Left renal pelvis (tissue), 4 donors: Measurements from ENCODE around the gene HLA-DMA. TPM values are rescaled to one million over a fixed set of nuclear protein-coding genes. Genes with fewer than 3 reads are reported as not detected.
A peak's percentile ranks its signal among the peaks of the same experiment; 100 is the strongest.

Source experiments
- DNase-seq, 4 donors: peaks; one replicate each; pipeline ENCODE4 v3.0.0-alpha.2; 2013; ENCODE audit warnings: low read depth in 4 of 4, low spot score in 3 of 4
- polyA plus RNA-seq, 4 donors: library from polyadenylated mRNA; unstranded; fragments of 120-200 nt; gene quantifications; one replicate each; pipeline ENCODE4 v1.2.1, GENCODE V29; 2013; ENCODE audit not compliant: insufficient read length in 4 of 4

The HLA-DMA gene
- 10 to 100 TPM in 3 of 4 donors, 1 to 10 TPM in 1; 6.2 to 18.5 (median 15.6) TPM for polyA plus RNA-seq

GRCh38 chr6:32952817-32953739, at the start of gene HLA-DMA:
TSS of gene HLA-DMA (minus strand) at chr6:32953097. CDS start at chr6:32953036, 61 bp downstream.
- DNase-seq, result no peak

DNA sequence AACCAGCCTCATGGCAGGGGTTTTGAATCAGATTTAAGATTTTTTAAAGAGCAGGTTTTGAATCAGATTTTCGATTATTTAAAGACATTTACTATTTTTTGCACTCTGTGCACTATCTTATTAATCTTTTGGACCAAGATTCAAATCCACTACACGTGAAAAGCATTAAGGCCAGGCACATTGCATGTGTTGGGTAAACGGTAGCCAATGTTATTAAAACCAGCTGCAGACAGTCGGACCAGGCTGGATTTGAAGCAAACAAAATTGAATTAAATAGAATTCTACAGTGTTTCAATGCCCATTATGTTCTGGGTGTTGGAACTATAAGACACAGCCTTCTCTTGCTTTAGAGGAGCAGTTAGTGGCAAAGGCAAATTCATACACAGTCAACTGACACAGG, 48.8 kb upstream of the HLA-DMA start:
- no peak for DNase-seq

GRCh38 chr6:33000055-33000454, 47.2 kb upstream of the HLA-DMA start:
- no peak for DNase-seq

DNA sequence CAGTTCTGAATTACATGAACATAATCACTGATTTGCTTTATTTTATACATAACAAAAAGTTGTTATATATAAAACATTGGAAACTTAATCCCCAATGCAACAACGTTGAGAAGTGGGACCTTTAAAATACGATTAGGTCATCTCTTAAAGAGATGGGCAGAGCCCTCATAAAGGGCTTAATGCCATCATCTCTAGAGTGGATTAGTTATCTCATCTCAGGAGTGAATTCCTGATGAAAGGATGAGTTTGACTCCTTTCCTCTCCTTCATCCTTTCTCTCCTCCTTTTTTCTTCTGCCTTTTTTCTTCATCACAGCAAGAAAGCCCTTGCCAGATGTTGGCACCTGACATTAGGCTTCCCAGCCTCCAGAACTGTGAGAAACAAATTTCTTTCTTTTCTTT, 42.6 kb upstream of the HLA-DMA start:
- DNase-seq, result no peak

DNA sequence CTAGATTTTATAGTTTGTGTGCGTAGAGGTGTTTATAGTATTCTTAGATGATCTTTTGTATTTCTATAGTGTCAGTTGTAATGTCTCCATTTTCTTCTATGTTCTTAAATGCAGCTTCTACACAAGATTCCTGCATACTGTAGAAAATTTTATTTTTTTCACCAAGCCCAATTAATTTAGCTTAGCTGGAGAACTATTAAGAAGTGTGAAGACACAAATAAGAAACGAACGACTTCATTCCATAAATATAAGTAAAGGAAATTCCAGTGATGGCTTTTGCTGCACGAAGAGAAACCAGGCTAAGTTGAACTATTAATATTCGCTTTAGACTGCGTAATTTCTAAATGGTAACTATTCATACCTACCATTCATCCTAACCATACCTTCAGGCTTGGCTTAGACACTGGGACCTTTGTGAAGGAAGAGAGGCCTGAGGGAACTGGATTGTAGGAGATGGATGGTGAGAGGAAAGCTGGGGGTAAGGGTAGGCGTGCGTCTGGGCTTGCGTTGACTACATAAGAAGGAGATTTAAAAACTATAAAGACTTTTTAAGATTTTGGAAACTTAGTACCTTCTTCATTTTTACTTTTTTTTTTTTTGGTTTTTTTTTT, 40.6 kb upstream of the HLA-DMA start:
- no peak for DNase-seq

GRCh38 chr6:32991972-32992371, 39.1 kb upstream of the HLA-DMA start:
- no peak for DNase-seq

DNA sequence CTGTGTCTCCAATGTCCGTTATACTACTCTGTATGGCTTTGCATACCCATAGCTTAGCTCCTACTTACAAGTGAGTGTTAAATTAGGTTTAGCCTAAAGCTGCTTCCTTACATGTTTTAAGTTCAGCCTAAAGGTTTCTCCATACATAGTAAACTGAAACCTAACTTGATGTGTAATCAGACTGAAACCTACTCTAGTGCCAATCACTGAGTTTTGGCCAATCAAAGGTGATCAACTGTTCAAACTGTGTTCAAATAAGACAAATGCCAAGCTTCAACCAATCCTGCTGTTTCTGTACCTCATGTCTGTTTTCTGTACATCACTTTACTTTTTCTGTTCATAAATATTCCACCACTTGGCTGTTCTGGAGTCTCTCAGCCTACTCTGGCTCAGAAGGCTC, 36.5 kb upstream of the HLA-DMA start:
- no peak for DNase-seq

- DNase-seq, result peak in 3 of 4 donors; percentile 66 to 77 (median 75)
Observed at GRCh38 chr6:32984622-32985389, 31.9 kb upstream of the HLA-DMA start.

DNA sequence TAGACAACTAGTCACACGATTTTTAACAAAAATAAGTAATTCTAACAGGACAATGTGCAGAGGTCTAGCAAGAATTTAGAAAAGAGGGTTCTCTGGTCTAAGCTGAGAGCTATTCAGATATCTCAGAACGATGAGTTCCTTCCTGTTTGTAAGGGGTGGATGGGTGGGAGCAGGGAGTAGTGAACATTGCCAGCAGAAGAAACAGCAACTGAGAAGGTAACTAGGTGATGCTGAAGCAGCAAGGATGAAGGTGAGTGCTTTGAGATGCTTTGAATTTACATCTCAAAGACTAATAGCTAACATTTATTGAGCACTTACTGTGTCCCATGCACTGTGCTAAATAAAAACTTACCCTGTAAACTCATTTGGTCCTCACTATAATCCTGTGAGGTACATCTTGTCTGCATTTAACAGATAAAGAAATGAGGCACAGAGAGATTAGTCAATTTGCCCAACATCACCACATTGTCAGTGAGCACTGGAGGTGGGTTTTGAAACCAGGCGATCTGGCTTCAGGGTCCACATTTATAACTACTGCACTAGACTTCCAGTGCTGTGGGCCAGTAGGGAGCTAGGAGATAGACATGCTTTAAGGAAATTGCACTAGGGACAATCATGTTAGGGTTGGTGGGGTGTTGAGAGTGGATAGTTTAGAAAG, 31.2 kb upstream of the HLA-DMA start:
- no peak for DNase-seq

GRCh38 chr6:32983493-32983848, 30.6 kb upstream of the HLA-DMA start:
- no peak for DNase-seq

DNA sequence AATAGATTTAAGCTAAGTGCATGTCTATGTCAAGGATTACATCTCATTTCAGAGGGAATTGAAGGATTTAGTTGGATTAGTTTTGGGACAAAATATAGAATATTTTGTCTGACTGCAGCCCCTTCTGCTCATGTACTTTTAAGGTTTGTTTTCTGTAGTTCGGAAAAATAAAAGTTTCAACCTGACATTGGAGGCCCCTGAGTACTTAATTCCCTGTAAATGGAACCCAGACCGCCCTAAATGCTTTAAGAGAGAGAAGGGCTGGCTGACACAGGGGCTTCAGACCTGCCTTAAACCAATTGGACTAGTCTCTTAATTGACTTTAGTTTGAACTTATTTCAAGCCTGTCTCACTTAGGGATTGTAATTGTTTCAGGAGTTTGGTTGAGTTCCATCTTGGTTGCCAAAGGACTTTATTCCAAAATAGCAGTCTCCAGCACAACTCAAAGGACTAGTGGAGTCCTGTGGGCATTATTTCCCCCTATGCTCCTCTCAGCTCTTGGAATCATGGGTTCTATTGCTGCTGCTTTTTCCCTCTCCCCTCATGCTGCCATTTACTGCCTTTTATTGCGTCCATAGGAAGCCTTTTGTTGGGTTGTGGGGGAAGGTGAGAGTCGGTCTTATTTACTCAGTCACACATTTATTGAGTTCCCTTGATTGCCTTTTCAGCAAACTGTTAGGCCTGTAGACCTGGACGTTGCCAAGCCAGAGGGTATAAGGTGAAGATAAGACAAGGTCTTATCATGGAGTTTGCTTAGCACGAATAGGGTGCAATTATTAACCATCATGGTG, 30.0 kb upstream of the HLA-DMA start:
- no peak for DNase-seq

GRCh38 chr6:32982084-32982701, 29.3 kb upstream of the HLA-DMA start:
- DNase-seq, result no peak

DNA sequence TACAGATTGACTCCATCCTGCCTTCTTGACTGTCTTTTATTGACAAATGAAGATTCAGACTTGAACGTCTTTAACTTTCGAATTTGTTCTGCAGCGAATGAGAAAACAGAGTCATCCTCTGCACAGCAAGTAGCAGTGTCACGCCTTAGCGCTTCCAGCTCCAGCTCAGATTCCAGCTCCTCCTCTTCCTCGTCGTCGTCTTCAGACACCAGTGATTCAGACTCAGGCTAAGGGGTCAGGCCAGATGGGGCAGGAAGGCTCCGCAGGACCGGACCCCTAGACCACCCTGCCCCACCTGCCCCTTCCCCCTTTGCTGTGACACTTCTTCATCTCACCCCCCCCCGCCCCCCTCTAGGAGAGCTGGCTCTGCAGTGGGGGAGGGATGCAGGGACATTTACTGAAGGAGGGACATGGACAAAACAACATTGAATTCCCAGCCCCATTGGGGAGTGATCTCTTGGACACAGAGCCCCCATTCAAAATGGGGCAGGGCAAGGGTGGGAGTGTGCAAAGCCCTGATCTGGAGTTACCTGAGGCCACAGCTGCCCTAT, 27.7 kb upstream of the HLA-DMA start:
- no peak for DNase-seq

- DNase-seq, result no peak
Observed at GRCh38 chr6:32979720-32980487, 27.0 kb upstream of the HLA-DMA start.

DNA sequence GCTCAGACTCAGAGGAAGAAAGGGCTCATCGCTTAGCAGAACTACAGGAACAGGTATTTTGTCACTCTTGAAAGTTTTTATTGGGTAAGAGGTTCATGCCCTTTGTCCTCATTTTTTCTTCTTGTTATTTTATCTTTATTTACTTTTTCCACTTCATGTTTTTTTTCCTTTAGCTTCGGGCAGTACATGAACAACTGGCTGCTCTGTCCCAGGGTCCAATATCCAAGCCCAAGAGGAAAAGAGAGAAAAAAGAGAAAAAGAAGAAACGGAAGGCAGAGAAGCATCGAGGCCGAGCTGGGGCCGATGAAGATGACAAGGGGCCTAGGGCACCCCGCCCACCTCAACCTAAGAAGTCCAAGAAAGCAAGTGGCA, 25.0 kb upstream of the HLA-DMA start:
- DNase-seq, result no peak

DNA sequence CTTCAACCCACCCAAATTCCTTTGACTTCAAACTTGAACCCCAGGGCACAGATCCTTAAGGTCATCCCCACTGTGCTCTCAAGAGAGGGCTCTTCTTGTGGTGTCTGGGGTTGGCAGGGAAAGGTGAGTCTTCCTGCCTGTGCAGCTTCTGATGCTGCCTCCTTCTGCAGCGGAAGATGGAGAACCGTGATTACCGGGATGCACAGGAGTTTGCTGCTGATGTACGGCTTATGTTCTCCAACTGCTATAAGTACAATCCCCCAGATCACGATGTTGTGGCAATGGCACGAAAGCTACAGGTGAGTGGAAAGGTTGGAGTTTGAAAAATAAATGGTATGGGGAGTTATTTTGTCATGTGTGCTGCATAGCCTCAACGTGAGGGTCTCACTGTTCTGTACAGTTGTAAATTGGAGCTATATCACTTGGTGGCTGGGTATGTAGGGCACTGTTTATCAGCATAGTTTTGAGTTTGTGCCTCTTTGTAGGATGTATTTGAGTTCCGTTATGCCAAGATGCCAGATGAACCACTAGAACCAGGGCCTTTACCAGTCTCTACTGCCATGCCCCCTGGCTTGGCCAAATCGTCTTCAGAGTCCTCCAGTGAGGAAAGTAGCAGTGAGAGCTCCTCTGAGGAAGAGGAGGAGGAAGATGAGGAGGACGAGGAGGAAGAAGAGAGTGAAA, 24.5 kb upstream of the HLA-DMA start:
- DNase-seq, result no peak

DNA sequence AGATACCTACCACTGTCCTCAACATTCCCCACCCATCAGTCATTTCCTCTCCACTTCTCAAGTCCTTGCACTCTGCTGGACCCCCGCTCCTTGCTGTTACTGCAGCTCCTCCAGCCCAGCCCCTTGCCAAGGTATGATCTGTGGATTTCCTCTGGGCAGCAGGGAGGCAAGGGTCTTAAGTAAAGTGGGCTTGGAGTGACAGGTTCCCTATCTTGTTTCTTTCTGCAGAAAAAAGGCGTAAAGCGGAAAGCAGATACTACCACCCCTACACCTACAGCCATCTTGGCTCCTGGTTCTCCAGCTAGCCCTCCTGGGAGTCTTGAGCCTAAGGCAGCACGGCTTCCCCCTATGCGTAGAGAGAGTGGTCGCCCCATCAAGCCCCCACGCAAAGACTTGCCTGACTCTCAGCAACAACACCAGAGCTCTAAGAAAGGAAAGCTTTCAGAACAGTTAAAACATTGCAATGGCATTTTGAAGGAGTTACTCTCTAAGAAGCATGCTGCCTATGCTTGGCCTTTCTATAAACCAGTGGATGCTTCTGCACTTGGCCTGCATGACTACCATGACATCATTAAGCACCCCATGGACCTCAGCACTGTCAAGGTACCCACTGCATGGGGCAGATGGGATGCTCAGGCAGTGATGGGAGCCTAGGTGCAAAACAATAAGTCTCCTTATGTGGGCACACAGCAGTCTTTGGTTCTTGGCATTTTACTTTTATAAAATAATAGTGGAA, 23.6 kb upstream of the HLA-DMA start:
- no peak for DNase-seq
